ENCODE measurements around the gene DSCAM.

DNA sequence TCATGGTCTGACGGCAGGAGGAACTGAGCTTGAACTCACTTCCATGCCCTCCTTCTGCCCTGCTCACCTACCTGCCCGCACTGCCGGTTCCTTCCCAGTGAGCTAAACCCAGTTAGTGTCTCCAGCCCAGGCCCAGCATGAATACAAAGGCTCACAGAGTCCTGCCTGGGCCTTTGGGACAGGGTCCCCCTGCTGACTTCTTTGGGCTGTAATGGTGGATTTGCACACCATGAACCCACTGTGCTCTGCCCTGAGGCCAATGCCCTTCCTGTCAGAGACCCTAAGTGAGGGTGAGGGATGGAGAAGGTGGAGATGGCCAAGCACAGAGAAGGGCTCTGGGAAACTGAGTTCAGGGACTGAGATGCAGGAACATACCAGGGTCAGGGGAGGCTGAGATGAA lies 826.3 kb downstream of the DSCAM start:
- TF ChIP-seq, protein P1, sequence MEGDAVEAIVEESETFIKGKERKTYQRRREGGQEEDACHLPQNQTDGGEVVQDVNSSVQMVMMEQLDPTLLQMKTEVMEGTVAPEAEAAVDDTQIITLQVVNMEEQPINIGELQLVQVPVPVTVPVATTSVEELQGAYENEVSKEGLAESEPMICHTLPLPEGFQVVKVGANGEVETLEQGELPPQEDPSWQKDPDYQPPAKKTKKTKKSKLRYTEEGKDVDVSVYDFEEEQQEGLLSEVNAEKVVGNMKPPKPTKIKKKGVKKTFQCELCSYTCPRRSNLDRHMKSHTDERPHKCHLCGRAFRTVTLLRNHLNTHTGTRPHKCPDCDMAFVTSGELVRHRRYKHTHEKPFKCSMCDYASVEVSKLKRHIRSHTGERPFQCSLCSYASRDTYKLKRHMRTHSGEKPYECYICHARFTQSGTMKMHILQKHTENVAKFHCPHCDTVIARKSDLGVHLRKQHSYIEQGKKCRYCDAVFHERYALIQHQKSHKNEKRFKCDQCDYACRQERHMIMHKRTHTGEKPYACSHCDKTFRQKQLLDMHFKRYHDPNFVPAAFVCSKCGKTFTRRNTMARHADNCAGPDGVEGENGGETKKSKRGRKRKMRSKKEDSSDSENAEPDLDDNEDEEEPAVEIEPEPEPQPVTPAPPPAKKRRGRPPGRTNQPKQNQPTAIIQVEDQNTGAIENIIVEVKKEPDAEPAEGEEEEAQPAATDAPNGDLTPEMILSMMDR (IDR thresholded peaks at IDR 0.05): no peak
- TF ChIP-seq EZH2 (IDR thresholded peaks at IDR 0.05; ENCODE audit: borderline replicate concordance, insufficient read depth, low read depth, low read length, poor library complexity, severe bottlenecking): no peak
